LNCaP clone FGC (cell line): ENCODE data around the gene PDE4D.
A peak's percentile ranks its signal among the peaks of the same experiment; 100 is the strongest.

ENCODE experiments used
- DNase-seq: peaks from one replicate; pipeline ENCODE4 v3.0.0-alpha.2; 2011; ENCODE audit warnings: low read depth
- H3K4me3 ChIP-seq: 2 replicates; pipeline ENCODE4 v1.5.1; 2011; ENCODE audit warnings: mild to moderate bottlenecking, low read depth, low read length, control low read depth
- CTCF ChIP-seq: IDR thresholded peaks from 2 replicates; pipeline ENCODE4 v1.5.1; 2012; ENCODE audit warnings: mild to moderate bottlenecking; ENCODE audit not compliant: control insufficient read depth, insufficient read depth; ENCODE audit errors: extremely low read depth

Gene PDE4D

DNA sequence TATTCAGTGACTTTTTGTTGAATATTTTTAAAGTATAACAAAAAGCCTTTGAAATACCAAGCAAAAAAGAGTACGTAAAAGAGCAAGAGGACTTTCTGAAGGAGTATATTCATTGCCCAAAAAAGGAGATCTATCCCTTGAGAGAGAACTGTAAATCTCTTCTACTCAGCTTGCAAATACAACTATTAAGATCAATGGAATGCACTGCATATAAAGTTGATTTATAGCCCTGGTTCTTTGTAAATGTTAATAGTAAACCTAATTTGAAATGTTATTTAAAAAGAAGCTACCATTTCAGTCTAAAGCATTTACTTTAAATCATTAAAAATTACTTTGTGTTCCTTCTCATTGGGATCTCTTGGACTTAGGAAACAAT, 168.1 kb downstream of the PDE4D start:
- no peak for TF ChIP-seq CTCF
- no peak for DNase-seq
- H3K4me3 ChIP-seq: no peak overlapping the region

GRCh38 chr5:59724482-59725391, 168.8 kb downstream of the PDE4D start:
- DNase-seq: peak; percentile 22
- H3K4me3 ChIP-seq: no peak overlapping the region
- peak; percentile 78 for TF ChIP-seq CTCF

- no peak for TF ChIP-seq CTCF
- DNase-seq: no peak
- no peak overlapping the region for H3K4me3 ChIP-seq
These were observed 170.7 kb downstream of the PDE4D start for GRCh38 chr5:59722874-59723273.

GRCh38 chr5:59721741-59722140, 171.8 kb downstream of the PDE4D start:
- no peak for DNase-seq
- H3K4me3 ChIP-seq: no peak overlapping the region
- TF ChIP-seq CTCF: no peak

DNA sequence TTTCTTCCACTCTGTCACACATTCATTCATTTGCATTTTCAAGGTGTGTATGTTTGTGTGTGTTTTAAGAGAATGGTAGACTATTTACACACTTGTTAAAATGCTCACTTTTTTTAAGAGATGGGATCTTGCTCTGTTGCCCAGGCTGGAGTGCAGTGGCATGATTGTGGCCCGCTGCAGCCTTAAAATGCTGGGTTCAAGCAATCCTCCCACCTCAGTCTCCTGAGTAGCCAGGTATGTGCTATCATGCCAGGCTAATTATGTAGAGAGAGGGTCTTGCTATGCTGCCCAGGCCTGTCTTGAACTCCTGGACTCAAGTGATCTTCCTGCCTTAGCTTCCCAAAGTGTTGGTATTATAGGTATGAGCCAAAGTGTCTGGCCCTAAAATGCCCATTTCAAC, 173.5 kb downstream of the PDE4D start:
- no peak for TF ChIP-seq CTCF
- no peak overlapping the region for H3K4me3 ChIP-seq
- DNase-seq: no peak

GRCh38 chr5:59716966-59717500, 176.5 kb downstream of the PDE4D start:
- H3K4me3 ChIP-seq: no peak overlapping the region
- TF ChIP-seq CTCF: no peak
- DNase-seq: no peak
